DND-41 (cell line): Measurements from ENCODE around the gene SRSF12.

Source experiments
- EZH2 ChIP-seq: IDR thresholded peaks from 3 replicates; pipeline ENCODE4 v1.6.1; 2012; ENCODE audit warnings: borderline replicate concordance, low read depth, mild to moderate bottlenecking, moderate library complexity, low read length, inconsistent platforms; ENCODE audit not compliant: severe bottlenecking
- TF ChIP-seq, protein P1 (sequence below): IDR thresholded peaks from 2 replicates; pipeline ENCODE4 v1.5.1; 2012; ENCODE audit warnings: borderline replicate concordance, low read length, moderate library complexity, mild to moderate bottlenecking; ENCODE audit not compliant: poor library complexity, severe bottlenecking; ENCODE audit errors: extremely low read depth

DNA sequence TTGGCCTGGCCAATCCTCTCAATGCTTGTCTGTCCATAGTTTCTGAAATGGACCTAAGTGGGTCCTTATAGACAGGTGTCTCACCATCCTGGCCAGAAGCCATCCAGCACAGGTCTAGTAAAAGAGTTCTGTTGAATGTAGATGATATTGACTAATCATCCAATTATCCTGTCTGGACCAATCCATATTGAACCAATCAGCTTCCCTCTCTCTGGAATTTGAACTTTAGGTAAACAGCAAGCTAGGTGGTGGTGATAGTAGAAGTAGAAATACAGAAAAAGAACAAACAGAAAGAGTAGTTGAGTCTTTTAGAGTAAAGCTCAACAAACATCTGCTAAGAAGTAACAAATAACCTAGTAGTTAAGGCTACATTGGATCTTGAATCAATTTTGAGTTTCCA, 46.8 kb downstream of the SRSF12 start:
- TF ChIP-seq, protein P1, sequence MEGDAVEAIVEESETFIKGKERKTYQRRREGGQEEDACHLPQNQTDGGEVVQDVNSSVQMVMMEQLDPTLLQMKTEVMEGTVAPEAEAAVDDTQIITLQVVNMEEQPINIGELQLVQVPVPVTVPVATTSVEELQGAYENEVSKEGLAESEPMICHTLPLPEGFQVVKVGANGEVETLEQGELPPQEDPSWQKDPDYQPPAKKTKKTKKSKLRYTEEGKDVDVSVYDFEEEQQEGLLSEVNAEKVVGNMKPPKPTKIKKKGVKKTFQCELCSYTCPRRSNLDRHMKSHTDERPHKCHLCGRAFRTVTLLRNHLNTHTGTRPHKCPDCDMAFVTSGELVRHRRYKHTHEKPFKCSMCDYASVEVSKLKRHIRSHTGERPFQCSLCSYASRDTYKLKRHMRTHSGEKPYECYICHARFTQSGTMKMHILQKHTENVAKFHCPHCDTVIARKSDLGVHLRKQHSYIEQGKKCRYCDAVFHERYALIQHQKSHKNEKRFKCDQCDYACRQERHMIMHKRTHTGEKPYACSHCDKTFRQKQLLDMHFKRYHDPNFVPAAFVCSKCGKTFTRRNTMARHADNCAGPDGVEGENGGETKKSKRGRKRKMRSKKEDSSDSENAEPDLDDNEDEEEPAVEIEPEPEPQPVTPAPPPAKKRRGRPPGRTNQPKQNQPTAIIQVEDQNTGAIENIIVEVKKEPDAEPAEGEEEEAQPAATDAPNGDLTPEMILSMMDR = no peak
- TF ChIP-seq EZH2 = no peak
